KMS-11 (cell line): ENCODE results near the gene FLNC.
A peak's percentile ranks its signal among the peaks of the same experiment; 100 is the strongest.

Experiments
- H2AFZ ChIP-seq: fragments of 200-600 bp; sonication (generic); 2 replicates; pipeline ENCODE4 v1.6.1; 2016; ENCODE audit warnings: antibody characterized with exemption, mixed run types, low read depth
- H3K27ac ChIP-seq: fragments of 200-600 bp; sonication (generic); 2 replicates; pipeline ENCODE4 v1.6.1; 2016; ENCODE audit warnings: mild to moderate bottlenecking, mixed run types
- H3K27me3 ChIP-seq: fragments of 200-600 bp; sonication (generic); 2 replicates; pipeline ENCODE4 v1.6.1; 2017; ENCODE audit warnings: mild to moderate bottlenecking, low read depth, mixed run types, moderate library complexity; ENCODE audit not compliant: insufficient read depth
- H3K36me3 ChIP-seq: fragments of 200-600 bp; sonication (generic); 2 replicates; pipeline ENCODE4 v1.6.1; 2017; ENCODE audit warnings: mild to moderate bottlenecking, mixed run types; ENCODE audit not compliant: insufficient read depth
- H3K4me1 ChIP-seq: fragments of 200-600 bp; sonication (generic); 2 replicates; pipeline ENCODE4 v1.6.1; 2016; ENCODE audit warnings: mild to moderate bottlenecking, low read depth, mixed run types; ENCODE audit not compliant: poor library complexity, severe bottlenecking
- H3K4me2 ChIP-seq: fragments of 200-600 bp; sonication (generic); 2 replicates; pipeline ENCODE4 v1.7.0; 2016; ENCODE audit warnings: mild to moderate bottlenecking, mixed run types
- H3K4me3 ChIP-seq: fragments of 200-600 bp; sonication (generic); IDR thresholded peaks from 2 replicates; pipeline ENCODE4 v1.6.1; 2017; ENCODE audit warnings: low read depth, low read length, mixed read lengths; ENCODE audit not compliant: insufficient read depth
- H3K79me2 ChIP-seq: fragments of 200-600 bp; sonication (generic); 2 replicates; pipeline ENCODE4 v1.6.1; 2016; ENCODE audit warnings: low read depth, mixed run types; ENCODE audit not compliant: insufficient read depth
- H3K9ac ChIP-seq: fragments of 200-600 bp; sonication (generic); 2 replicates; pipeline ENCODE4 v1.6.1; 2016; ENCODE audit warnings: mild to moderate bottlenecking, mixed run types
- H4K20me1 ChIP-seq: fragments of 200-600 bp; sonication (generic); 2 replicates; pipeline ENCODE4 v1.6.1; 2016; ENCODE audit warnings: mild to moderate bottlenecking, mixed run types; ENCODE audit not compliant: insufficient read depth
- TF ChIP-seq, protein P1 (sequence below): fragments of 200-600 bp; sonication (generic); conservative IDR thresholded peaks from 2 replicates; pipeline ENCODE4 v1.6.1; 2017; ENCODE audit warnings: low read depth, mild to moderate bottlenecking, antibody characterized with exemption, low read length, moderate library complexity, mixed read lengths

Gene FLNC

DNA sequence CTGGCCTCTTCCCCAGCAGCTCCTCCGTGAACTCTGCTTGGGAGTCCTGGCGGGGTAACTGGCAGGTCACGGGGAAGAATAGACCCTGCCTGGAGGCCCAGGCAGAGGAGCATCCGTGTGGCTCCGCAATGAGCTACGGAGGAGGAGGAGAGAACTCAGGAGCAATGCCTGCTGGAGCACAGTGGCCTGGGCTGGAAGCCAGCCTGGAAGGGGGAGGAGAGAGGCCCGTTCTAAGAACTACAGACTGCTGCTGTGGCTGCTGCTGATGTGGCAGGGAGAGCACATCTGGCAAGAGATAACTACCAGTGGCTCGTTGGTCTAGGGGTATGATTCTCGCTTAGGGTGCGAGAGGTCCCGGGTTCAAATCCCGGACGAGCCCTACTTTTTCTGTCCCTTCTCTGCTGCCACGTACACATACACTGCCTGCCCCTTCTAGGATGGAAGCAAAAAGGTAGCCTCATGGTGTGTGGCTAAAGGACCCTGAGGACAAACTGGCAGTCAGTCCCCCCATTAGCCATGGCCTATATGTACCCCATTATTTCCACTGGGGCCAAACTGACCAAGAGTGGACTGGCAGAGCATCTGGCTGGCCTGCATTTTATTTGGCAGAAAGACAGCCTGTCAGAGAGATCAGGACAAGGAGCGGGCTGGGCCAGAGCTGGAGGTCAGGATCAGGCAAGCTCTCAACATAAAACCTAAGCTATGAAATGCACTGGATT lies 46.9 kb upstream of the FLNC start:
- TF ChIP-seq, protein P1, sequence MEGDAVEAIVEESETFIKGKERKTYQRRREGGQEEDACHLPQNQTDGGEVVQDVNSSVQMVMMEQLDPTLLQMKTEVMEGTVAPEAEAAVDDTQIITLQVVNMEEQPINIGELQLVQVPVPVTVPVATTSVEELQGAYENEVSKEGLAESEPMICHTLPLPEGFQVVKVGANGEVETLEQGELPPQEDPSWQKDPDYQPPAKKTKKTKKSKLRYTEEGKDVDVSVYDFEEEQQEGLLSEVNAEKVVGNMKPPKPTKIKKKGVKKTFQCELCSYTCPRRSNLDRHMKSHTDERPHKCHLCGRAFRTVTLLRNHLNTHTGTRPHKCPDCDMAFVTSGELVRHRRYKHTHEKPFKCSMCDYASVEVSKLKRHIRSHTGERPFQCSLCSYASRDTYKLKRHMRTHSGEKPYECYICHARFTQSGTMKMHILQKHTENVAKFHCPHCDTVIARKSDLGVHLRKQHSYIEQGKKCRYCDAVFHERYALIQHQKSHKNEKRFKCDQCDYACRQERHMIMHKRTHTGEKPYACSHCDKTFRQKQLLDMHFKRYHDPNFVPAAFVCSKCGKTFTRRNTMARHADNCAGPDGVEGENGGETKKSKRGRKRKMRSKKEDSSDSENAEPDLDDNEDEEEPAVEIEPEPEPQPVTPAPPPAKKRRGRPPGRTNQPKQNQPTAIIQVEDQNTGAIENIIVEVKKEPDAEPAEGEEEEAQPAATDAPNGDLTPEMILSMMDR: no peak
- Histone ChIP-seq H3K27me3 (no peaks in the 10 kb centered on the region; the same call in 1 of the 2 replicates), H3K36me3 (no peaks in the 10 kb centered on the region), H3K4me2 (no peak overlapping the region), H4K20me1 (no peaks in the 10 kb centered on the region), H3K27ac (no peak overlapping the region), H3K4me1 (no peaks in the 10 kb centered on the region), H2AFZ (no peak overlapping the region), H3K79me2 (no peaks in the 10 kb centered on the region), H3K9ac (no peak overlapping the region), H3K4me3 (no peak overlapping the region)

DNA sequence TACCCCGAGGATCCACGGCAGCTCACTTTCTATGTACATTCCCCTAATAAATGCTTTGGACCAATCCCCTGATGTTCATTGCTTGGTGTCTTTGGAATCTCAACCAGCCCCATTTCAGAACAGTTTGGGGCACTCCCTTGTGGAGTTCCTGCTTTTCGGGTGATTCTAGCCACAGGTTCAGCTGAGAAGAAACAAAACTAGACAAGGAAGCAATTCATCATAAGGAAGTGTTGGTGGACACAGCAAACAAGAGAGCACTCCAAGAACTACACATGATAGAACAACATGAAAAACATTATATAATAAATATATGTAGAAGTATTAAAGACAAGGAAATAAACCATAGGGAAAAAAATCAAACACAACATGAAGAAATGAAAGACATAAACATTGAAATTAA lies 44.5 kb upstream of the FLNC start:
- Histone ChIP-seq H3K79me2 (no peaks in the 10 kb centered on the region), H3K9ac (no peak overlapping the region), H3K4me1 (no peaks in the 10 kb centered on the region), H3K36me3 (no peaks in the 10 kb centered on the region), H3K4me3 (no peak overlapping the region), H2AFZ (no peak overlapping the region), H4K20me1 (no peaks in the 10 kb centered on the region), H3K4me2 (no peak overlapping the region), H3K27ac (no peak overlapping the region), H3K27me3 (peaks cover 11% of the 10 kb centered on the region; the same call in 1 of the 2 replicates)
- TF ChIP-seq, protein P1: no peak

DNA sequence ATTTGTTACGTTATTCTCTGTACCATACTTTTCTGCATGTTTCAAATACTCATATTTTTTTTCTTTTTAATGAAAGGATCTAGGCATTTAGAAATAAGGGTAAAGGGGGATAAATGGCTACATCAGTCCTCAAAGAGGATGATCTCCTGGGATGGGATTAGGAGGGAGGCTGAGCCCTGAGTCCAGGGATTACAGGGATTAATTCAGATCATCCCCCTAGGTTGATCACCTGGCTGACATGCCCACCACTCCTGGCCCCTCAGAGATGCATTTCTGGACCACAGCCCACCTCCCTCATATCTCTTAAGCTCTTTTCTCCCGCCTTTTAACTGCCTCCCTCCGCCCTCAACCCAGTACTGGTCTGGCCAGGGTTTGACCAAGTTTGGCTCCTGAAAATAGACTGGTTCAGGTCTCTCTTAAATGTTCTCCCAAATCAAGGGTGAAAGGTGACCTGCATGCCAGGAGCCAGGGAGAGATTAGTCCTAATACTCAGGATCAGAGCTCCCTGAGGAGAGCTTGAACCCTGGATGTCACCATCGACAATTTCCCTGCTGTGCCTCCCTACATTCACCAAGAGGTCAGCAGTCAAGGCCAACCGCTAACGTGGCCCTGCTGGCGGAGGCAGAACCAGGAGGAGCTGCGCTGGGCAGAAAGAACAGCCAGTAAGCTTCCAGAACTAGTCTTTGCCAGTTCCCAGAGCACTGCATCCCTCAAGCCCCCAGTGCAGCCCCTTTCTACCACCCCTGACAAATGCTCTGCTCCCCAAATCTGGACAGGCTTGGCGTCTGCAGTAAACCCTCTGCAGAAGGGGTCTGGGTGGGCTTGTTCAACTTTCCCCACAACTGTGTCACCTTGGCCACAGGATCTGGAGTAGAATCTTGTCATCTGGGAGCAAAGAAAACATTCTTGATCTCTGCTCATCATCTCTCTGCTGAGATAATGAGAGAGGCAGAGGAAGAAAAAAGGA lies 41.5 kb upstream of the FLNC start:
- no peak overlapping the region for H3K4me2 ChIP-seq
- peaks cover 10% of the 10 kb centered on the region for H3K4me1 ChIP-seq
- TF ChIP-seq, protein P1: no peak
- H3K4me3 ChIP-seq: no peak overlapping the region
- H3K79me2 ChIP-seq: no peaks in the 10 kb centered on the region
- peaks cover 11% of the 10 kb centered on the region; the same call in 1 of the 2 replicates for H3K27me3 ChIP-seq
- no peak overlapping the region for H2AFZ ChIP-seq
- no peak overlapping the region for H3K27ac ChIP-seq
- no peaks in the 10 kb centered on the region for H4K20me1 ChIP-seq
- H3K36me3 ChIP-seq: no peaks in the 10 kb centered on the region
- H3K9ac ChIP-seq: no peak overlapping the region

DNA sequence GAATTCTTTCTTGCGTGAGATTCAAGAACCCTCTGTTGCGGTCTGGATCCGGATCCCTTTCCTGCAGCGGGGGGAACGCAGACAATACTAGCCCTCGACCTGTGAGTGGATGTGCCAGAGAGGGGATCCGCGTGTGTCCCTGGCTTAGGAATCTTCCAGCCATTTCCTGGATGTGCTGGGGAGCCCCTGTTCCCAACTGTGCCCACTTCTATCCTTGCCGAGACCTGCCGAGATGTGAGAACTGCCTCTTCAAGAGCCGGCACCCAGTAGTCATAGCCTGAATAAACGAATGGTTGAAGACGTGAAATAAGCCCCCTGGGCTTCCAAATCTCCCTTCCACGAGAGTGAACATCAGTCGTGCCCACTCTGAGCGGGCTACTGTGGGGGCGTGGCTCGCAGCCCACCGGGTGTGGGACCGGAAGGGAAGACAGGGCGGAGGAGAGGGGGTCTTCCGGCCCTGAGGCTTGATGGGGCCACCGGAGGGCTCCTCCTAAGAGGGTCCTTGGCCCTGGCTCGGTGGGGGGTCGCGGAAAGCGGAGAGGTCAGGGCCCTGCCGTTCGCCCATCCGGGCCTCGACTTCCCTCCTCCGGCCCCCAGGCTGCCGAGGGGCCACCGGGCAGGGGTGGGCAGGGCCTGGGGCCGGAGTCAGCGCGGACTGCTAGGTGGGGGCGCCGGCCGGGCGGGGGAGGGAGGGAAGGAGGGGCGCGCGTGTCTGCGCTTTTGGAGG lies 39.7 kb upstream of the FLNC start:
- no peaks in the 10 kb centered on the region for H3K79me2 ChIP-seq
- H3K27ac ChIP-seq: no peak overlapping the region
- peaks cover 11% of the 10 kb centered on the region; the same call in 1 of the 2 replicates for H3K27me3 ChIP-seq
- no peaks in the 10 kb centered on the region for H3K36me3 ChIP-seq
- no peak overlapping the region for H3K4me3 ChIP-seq
- peak overlapping the region; percentile 37; the same call in 1 of the 2 replicates for H3K9ac ChIP-seq
- TF ChIP-seq, protein P1: no peak
- peak overlapping the region; percentile 53 for H3K4me2 ChIP-seq
- H3K4me1 ChIP-seq: peaks cover 10% of the 10 kb centered on the region
- peak overlapping the region; percentile 89 for H2AFZ ChIP-seq
- H4K20me1 ChIP-seq: no peaks in the 10 kb centered on the region
